H1 (cell line): ENCODE results near the gene CPNE4.

Experiments
- GABPA ChIP-seq: IDR thresholded peaks from 2 replicates; pipeline ENCODE4 v1.6.1; 2011; ENCODE audit warnings: mild to moderate bottlenecking, low read length, moderate library complexity, borderline replicate concordance; ENCODE audit not compliant: insufficient read depth
- POLR2A ChIP-seq, 2 experiments: IDR thresholded peaks; 1 replicate in 1 of 2; 2 replicates in 1 of 2; pipeline ENCODE4 v1.6.1; 2011; ENCODE audit warnings: low read depth in 2 of 2, low read length in 2 of 2, mild to moderate bottlenecking in 2 of 2; ENCODE audit errors: control extremely low read depth in 1 of 2
- POLR2AphosphoS5 ChIP-seq: IDR thresholded peaks from 2 replicates; pipeline ENCODE4 v1.6.1; 2011; ENCODE audit warnings: low read depth, low read length

GRCh38 chr3:131789188-131789587 is 245.6 kb downstream of the CPNE4 start:
- no peak for TF ChIP-seq GABPA
- no peak for TF ChIP-seq POLR2A (IDR thresholded peaks at IDR 0.05; ENCODE audit: control extremely low read depth in 1 of 2, low read depth in 2 of 2, low read length in 2 of 2)
- TF ChIP-seq POLR2AphosphoS5, result no peak
